Activated T-cell treated with anti-CD3 and anti-CD28 coated beads, Interleukin-2, amount 50 U/mL, for 1 hour (primary cell): Measurements from ENCODE around the gene IQSEC1.
A peak's percentile ranks its signal among the peaks of the same experiment; 100 is the strongest.

ENCODE experiments used
- DNase-seq: peaks from one replicate; pipeline ENCODE4 v3.0.0-alpha.2; 2020

The IQSEC1 gene

DNA sequence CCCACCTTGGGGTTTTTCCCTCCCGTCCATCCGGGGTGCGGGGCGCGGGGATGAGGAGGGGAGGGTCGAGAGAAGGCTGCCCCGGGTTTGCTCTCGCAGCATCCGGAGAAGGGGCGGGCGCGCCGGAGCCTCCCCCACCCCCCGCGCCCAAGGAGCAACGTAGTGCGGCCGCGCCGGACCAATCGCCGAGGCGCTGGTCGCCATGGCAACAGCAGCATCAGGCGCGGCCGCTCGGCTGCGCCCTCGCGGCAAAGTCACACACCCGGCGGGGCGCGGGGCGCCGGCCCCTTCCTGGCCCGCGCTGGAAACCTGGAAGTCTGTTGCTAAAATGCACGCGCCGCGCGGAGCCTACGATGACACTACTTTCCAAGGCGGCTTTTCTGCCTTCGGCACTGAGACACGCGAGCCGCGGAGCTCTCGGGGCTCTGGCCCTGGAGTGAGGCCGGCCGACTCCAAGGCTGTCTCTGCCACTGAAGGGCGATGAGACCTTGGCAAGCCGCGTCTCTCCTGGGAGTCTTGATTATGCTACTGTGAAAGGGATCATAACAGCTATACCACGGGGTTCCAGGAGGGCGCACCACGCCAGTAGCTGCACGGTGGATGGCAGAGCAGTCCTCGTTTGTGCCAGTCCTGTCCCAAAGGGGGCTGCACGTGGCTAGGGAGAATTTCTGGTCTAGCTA is at the start of gene IQSEC1:
IQSEC1 (minus strand) TSS at position 104 of the 680 bp plus-strand sequence. CDS start 415 bp downstream, outside the sequence.
- peak; percentile 68 for DNase-seq

DNA sequence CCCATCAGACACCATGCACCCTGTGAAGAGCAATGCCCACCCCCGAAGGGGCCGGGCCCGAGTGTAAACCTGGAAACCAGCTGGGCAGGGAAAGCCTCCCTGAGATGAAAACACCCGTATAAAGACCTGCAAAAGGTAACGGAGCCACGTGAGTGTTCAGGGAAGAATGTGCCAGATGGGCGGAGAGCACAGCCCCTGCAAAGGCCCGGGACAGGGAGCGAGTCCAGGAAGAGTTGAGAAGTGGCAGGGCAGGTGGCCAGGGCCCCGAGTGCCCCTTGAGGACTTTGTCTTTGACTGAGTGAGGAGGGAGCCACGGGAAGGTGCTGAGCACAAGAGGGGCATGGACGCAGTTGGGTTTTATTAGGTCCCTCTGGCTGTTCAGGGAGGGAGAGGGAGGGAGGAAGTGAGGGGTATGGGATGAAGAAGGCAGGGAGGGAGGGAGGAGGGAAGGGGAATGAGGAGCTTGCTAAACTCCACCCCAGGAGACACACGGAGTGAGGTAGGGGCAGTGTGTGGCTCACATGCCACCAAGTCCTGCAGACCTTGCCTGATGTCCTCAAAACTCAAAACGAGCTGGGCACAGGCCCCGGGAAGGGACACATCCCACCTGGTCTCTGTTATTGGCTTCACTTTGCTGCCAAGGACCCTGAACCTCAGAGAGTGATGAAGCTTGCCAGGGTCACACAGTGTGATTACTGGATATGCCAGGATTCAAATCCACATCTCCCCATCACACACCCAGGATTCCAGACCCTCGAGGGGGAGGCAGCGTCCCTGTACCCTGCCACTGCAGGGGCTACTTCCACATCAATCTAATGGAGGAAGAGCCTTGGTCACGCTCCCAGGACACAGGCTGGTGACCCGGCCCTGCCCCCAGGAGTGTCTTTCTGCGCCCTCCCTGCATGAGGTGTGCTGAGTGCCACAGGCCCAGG is 49.1 kb upstream of the IQSEC1 start:
- no peak for DNase-seq

DNA sequence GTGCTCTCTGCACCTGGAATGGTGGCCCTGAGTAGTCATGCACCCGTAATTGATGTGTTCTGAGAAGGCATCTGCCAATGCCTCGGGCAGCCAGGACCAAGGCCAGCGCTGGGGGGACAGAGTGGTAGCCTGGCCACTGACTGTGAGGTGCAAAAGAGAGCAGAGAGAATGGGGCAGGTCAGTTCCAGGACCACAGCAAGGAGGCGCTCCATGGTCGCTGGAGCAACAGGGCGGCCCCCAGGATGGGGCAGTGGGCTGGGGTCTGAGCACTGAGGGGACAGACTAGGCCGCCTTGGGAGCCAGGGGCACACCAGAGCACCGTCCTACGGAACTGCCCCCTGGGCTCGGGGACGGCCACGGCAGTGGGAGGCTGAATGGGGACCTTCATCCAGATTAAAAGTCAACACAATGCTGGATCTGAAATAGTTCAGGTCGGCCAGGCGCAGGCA is 48.3 kb upstream of the IQSEC1 start:
- no peak for DNase-seq

DNA sequence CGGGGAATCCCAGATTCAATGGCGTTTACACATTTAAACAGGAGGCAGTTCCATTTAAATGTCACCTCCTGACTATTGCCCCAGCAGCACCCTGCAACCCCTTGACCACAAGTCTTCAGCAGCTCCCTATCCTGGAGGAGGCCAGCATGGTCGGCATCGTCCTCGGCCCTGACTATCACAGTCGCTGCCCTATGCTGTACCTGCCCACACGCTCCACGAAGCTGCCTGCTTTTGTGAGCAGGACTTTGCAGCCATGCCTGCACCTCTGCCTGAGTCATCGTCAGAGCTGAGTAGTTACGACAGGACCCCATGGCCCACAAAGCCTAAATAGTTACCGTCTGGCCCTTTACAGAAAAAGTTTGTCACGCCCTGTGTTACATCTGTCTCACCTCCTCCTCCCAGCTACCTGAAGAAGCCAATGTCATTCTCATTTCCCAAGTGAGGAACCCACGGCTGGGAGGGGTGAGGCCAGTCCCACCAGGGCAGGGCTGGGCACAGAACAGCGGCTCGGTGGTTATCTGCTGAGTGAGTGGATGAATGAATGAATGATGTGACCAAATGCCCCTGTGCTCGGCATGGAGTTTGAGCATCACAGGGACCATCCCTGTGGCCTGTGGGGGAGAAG is 47.8 kb upstream of the IQSEC1 start:
- DNase-seq = no peak

DNA sequence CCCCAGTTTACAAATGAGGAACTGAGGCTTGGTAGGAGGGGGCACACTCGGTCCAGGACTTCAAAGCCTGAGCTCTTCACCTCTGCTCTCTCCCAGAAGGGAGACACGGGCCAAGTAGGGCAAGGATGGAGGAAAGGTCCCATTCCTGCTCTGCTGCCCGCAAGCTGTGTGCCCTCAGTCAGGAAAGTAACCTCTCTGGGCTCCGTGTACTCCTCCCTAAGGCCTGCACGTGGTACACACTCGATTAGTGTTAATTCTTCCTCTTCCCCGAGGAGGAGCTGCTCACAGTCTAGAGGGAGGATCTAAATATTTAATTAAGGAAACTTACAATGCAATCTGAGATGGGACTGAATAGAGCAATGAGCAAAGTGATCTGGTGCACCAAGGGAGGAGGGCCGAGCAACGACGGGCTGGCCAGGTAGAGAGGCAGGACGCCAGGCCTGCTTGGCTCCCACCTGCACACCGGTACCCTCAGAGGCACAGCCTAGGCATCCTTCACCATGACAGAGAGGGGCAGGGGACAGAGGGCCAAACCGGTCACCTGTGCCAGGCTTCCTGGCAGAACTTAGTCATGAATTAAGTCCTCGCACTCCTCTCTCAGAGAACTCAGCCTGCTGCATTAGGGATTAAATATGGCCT is 47.2 kb upstream of the IQSEC1 start:
- DNase-seq = no peak

DNA sequence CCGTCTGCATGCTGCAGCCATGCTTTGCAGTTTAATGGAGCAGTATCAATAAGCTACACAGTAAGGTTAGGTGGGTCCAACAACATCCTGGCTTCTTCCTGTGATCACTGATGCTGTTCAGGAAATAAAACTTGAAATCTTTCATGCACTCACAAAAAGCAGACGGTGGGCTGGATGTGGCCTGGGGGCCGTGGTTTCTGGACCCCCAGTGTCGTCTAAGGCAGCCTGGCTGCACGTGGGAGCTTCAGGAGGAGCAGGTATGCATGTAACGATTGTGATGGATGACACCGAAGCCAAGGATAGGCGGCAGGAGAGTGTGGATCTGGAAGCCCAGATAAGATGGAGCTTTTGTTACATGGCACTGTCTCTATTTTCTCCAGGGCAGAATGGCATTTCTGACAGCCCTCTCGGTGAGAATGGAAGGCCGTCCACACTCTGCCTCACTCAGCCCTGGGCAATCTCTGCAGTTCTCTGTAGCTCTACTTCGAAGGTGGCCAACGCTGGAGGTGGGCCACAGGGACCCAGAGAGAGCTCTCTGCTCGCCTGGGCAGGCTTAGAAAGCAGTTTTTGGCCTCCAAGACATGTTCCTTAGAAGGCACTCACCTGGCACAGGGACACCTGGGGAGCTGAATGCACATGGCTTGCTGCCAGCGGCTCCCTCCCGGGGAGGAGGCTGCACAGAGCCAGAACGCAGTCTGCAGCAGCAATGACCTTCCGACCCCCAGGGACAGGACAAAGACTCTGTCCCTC is 46.4 kb upstream of the IQSEC1 start:
- no peak for DNase-seq

DNA sequence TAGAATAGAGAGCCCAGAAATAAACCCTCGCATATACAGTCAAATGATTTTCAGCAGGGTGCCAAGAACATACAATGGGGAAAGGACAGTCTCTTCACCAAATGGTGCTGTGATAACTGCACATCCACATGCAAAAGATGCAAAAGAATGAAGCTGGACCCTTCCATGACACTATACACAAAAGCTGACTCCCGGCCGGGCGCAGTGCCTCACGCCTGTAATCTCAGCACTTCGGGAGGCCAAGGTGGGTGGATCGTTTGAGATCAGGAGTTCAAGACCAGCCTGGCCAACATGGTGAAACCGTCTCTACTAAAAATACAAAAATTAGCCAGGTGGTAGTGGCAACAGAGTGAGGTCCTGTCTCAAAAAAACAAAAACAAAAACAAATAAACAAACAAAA is 43.2 kb upstream of the IQSEC1 start:
- DNase-seq = no peak

DNA sequence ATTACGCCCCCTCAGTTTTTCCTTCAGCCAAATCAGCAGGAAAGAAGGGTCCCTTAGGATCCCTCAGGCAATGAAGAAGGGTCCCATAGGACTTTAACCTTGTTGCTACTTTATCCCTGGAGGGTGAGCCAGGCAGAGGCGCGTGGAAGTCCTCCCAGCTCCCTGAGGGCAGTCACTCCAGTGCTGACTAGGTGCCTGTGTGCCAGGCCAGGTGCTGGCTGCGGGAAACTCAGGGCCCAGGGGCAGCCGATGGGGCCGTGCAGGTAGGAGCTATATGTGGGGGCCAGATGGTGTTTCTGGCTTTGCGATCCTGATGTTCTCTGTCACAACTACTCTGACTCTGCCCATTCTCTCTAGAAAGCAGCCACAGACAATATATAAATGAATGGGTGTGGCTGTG is 42.8 kb upstream of the IQSEC1 start:
- DNase-seq = no peak

DNA sequence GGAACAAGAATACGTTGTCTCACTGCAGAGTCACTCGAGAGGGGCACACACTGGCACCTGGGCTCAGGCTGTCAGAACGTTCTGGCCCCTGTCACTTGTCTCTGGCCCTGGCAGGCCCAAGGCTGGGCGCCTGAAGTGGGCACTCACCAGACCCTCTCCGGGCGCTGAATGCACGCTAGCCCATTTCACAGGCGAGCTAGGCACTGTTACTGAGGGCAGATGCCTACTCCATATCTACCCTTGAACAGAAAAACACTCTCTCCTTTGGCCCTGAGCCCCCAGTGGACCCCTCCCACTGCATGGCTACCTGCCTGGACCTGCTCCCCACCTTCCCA is 42.3 kb upstream of the IQSEC1 start:
- no peak for DNase-seq

DNA sequence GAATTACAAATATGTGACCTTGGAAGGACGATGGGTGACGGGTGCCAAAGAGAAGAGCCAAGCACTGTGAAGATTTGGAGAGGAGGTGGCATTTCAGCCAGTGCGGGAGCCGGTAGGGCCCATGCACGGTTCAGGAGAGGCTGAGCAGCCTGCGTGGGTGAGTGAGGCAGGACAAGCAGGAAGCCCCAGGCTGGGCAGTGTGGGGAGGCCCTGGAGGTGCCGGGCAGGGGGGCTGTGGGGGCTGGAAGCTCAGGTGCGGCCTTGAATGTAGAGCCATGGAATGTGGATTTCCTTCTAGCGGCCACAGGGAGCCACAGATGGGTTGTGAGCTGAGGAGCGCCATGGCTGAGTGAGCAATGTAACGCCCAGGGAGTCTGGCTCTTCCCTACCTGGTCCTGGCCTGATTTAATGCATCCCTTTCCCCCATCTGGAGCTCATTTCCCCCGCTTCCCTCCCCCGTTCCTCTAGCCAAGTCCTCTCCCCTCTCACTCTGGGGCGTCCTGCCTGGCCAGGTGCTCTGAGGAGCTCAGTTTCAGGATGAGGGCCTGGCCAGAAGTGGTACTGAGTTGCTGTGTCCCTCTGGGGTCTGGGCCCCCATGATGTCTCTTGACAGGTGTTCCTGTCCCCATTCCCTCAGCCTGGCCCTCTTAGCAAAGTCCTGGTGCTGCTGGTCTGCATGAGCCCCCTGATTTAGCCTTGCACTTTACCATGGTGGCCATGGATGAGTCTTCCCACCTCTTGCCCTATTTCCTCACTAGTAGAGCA is 41.8 kb upstream of the IQSEC1 start:
- no peak for DNase-seq

DNA sequence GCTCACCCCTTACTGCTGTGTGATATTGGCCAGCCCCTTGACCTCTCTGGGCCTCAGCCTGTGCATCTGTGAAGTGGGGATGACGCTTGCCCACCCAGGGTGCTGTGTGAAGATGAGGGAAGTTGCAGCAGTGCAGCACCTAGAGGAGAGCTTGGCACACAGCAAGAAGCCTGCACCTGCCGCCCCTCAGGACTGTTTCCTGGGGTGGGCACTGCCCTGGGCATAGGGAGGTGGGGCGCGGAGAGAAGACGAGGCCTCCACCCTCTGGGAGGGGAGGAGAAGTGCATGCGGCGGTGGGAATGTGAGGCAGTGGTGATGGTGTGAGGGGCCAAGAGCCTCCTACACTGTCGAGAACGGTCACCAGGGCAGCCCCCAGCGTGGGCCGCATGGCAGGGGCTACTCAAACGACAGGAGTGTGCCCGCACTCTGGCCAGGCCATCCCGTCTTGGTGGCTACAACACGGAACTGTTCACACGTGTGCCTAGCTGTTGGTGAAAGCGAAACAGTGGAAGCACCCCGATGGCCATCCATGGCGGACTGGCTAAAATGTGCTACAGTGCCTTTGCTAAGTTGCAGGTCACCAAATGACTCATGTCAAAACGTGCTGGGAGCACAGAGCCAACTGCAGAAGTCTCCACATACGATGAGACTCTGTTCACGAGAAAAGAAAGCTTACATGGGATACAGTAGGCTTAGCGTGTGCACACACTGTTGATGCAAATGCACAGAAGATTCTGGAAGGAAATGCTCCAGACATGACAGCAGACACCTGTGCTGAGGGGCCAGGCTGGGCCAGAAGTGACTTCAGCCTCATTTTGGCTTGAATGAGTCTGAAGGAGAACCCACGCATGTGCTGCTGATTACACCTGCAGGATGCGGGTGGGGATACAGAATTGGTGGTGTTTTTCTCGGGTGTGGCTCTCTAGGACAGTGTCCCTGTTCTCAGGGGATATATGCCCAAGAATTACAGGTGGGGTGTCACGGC is 40.4 kb upstream of the IQSEC1 start:
- no peak for DNase-seq

DNA sequence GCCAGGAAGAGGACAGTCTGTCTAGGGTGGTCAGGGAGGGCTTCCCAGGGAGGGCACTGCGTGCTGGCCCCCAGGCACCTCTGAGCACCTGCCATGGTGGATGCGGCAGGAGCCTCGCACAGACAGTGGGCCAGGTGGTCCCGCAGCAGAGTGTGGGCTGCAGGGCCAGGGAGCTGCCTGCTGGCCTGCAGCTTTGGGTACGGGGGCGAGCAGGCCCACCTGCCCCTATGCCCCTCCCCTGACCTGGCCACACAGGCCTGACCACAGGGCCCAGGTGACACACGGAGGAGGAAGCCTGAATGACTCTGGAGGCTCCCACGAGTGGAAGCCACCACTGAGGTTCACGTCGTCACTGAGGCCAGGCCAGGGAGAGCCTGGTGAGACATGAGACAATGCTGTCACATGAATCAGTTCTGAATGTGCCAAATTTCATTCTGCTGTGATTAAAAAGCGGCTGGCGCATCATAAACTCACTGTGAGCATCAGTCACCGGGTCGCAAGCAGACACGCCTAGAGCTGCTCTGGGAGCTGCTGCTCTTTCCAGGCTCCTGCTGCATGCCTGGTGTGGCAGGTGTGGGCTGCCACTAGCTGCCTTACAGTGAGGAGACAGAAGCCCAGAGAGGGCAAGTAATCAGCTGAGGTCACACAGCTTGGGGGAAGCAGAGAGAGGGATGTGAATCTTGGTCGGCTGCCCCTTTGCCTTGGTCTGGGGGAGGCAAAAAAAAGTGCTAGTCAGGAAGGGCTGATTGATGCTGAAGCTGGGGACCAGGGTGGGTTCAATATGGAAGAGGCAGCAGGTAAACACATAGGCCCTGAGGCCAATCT is 39.5 kb upstream of the IQSEC1 start:
- DNase-seq = no peak

DNA sequence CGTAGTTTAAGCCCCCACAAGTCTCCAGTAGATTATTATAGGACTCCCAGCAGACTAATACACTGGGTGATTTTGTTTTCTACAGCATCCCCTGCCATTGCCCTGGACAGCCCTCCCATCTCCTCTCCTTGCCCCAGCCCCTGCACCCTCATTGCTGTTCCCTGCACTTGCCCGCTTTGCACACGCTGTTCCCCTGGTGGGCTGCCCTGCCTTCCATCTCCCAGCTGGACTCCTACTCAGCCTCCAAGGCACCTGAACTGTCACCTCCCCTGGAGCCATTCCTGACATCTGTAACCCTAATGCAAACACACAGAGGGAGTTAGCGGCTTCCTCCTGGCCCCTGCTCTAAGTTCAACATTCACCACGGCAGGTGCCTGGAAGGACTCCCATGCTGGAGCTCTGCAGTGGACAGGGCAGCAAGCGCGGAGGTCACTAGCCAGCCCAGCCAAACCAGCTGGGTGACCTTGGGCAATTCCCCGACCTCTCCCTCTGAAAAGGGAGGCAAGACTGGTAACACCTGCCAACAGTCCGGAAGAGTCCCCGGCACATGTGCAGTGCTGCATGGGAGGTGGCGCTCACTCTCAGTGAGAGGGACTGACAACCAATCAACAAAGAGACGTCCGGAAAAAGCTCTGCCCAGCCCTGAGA is 38.8 kb upstream of the IQSEC1 start:
- DNase-seq = no peak

DNA sequence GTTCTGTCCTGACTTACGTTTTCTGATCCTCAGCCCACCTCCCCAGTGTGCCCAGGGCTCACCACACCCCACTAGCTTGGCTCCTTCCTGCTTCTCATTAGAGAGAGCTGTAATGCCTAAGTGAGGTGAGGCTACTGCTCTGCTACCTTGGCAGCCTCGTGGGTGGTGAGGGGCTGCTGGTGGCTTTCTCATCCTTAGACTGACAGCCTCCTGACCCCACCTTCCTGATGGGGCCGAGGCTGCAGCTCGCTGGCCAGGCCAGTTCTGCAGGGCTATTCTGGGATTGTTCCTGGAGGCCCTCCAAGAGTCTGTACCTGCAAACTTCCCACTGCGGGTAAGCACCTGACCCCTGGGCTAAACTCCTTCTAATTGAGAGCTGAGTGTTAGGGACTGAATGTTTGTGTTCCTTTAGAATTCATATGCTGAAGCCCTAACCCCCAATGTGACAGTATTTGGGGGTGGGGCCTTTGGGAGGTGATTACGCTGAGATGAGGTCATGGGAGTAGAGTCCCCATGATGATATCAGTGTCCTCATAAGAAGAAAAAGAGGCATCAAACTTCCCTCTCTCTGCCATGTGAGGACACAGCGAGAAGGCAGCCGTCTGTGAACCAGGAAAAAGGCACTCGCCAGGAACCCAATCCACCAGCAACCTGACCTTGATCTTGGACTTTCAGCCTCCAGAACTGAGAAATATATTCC is 38.1 kb upstream of the IQSEC1 start:
- DNase-seq = no peak

DNA sequence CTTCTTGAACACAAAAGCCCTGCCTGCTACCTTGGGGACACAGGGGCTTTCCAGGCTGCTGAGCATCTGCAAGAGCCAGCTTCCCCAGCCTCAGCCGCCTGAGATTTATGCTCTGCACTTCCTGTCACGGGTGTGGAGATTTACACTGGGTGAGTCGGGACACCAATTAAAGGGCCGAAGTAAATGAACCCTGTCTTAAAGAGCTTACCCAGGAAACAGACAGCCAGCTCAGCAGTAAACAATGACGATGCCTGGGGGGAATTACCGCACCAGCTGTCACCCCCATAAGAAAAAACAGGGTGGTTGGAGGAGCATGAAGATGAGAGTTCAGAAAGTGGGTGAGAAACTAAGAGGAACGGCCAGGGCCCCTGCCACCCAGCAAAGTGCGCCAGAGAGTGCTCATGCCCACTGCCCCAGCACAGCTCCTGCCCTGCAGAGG is 37.5 kb upstream of the IQSEC1 start:
- peak; percentile 28 for DNase-seq

DNA sequence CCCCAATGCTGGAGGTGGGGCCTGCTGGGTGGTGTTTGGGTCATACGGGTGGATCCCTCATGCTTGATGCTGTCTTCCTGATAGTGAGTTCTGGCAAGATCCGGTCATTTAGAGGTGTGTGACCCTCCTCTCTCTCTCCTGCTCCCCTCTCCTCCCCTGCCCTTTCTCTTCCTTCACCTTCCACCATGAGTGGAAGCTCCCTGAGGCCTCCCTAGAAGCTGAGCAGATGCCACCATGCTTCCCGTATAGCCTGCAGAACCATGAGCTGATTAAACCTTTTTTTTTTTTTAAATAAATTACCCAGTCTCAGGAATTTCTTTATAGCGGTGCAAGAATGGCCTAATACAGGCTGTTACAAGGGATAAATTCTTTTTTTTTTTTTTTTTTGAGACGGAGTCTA is 36.3 kb upstream of the IQSEC1 start:
- DNase-seq = no peak

DNA sequence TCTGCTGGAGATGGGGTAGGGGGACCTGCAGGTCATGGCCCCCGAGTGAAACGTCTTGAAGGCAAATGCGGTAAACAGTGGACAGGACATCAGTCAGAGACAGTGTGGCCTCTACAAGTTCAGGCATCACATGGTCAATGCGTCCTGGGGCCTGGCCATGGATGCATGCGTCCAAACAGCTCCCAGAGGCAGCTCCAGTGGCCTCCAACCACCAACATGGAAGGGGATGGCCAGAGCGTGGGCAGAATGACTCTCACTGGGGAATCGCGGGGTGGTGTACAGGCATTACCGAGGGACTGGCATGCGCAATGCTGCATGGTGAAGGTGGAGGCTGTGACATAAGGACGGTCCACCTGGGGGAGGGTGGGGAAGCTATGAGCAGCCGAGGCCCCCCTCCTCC is 35.6 kb upstream of the IQSEC1 start:
- DNase-seq = no peak

DNA sequence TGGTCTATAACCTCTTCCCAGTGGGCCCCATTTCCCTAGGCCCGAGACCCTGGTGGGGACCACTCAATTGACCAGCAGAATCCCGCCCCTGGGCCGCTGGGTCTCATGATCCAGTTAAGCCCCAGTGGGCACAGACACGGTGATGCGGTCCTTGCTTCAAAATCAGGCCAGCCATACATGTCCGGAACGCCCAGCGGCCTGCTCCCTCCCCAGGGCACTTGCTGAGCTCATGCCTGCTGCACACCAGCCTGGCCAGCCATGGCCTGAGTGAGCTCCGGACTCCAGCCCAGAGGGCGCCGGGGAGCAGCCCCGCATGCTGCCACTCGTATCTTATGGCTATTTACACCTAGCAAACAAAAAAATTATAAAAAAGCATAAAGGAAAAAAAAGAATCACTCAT is 34.4 kb upstream of the IQSEC1 start:
- no peak for DNase-seq
